ENCODE measurements around the gene ZMYND10. TPM values are rescaled to one million over a fixed set of nuclear protein-coding genes. Genes with fewer than 3 reads are reported as not detected.

The ZMYND10 gene
- total and polyA plus RNA-seq, 8 donors, result 1.6 to 25.5 (median 17.2) TPM

- Histone ChIP-seq H3K4me1 (peaks cover 34 to 49% of the 10 kb centered on the region in 2 donors), H3K36me3 (peaks cover 0 to 5% of the 10 kb centered on the region in 2 donors), H3K27ac (no peak overlapping the region), H3K9me3 (no peaks in the 10 kb centered on the region), H3K27me3 (no peaks in the 10 kb centered on the region), H3K4me3 (no peak overlapping the region)
- ATAC-seq (no peak), DNase-seq (no peak)
- intact Hi-C loops (cut with DNase I), result no loop called here
- TF ChIP-seq CTCF (IDR thresholded peaks at IDR 0.05), result no peak
Measured at GRCh38 chr3:50296721-50297383, 48.7 kb downstream of the ZMYND10 start.

DNA sequence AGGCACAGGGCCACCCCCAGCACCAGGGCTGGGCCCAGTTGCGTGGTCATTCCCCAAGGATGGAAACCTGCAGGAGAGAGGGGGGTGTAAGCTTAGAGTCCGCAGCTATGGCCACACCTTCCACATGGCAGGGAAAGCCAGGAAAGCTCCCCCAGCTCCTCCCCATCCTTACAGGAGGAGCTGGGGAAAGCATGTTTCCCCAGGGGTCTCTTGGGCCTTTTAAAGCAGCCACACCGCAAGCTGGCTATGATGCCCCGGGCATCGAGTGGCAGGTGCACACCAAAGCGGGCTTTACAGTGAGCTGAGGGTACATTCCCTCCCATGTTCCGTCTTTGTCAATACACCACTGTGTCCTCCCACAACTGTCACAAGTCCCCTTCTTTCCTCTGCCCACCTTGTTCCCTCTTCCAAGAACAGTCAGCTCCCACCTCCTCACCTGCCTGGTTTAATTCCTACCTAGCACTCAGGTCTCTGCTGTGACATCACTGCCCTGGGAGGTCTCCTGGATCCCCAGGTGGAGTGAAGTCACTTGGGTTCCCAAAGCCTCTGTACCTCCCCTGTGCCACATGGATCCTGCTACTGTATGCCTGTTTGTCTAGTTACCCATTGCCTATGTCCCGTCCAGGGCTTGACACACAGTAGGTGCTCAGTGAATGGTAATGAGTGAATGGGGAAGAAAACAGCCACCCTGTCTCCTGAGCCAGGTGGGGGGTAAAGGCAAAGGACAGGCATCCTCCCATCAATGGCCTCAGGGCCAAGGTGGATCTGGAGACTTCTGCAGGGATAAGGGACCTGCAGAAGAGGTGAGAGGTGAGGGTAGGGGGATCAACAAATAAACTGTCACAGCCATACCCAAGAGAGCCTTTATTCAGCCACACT is 49.7 kb downstream of the ZMYND10 start:
- intact Hi-C loops (cut with DNase I), result no loop called here
- H3K36me3 ChIP-seq, result peaks cover 0 to 5% of the 10 kb centered on the region in 2 donors
- H3K27me3 ChIP-seq, result no peaks in the 10 kb centered on the region
- no peak for DNase-seq
- H3K27ac ChIP-seq, result no peak overlapping the region
- peaks cover 34 to 48% of the 10 kb centered on the region in 2 donors for H3K4me1 ChIP-seq
- no peaks in the 10 kb centered on the region for H3K9me3 ChIP-seq
- H3K4me3 ChIP-seq, result no peak overlapping the region
- no peak for ATAC-seq
- TF ChIP-seq CTCF (IDR thresholded peaks at IDR 0.05), result no peak

GRCh38 chr3:50294492-50295403 is 50.8 kb downstream of the ZMYND10 start:
- H3K27me3 ChIP-seq, result no peaks in the 10 kb centered on the region
- ATAC-seq, result no peak
- H3K4me1 ChIP-seq, result peaks cover 23 to 37% of the 10 kb centered on the region in 2 donors
- no peak overlapping the region for H3K4me3 ChIP-seq
- DNase-seq, result no peak
- intact Hi-C loops (cut with DNase I), result no loop called here
- peaks cover 0 to 13% of the 10 kb centered on the region in 2 donors for H3K36me3 ChIP-seq
- TF ChIP-seq CTCF (IDR thresholded peaks at IDR 0.05), result no peak
- no peak overlapping the region for H3K27ac ChIP-seq
- H3K9me3 ChIP-seq, result no peaks in the 10 kb centered on the region

GRCh38 chr3:50294089-50294488 is 51.4 kb downstream of the ZMYND10 start:
- Histone ChIP-seq H3K4me1 (peaks cover 22 to 36% of the 10 kb centered on the region in 2 donors), H3K9me3 (no peaks in the 10 kb centered on the region), H3K27me3 (no peaks in the 10 kb centered on the region), H3K27ac (no peak overlapping the region), H3K36me3 (peaks cover 0 to 20% of the 10 kb centered on the region in 2 donors), H3K4me3 (no peak overlapping the region)
- no peak for ATAC-seq
- TF ChIP-seq CTCF (IDR thresholded peaks at IDR 0.05), result no peak
- intact Hi-C loops (cut with DNase I), result no loop called here
- DNase-seq, result no peak

All from left lung (tissue), 10 donors.